HepG2 (cell line): Measurements from ENCODE around the gene MACROD2. TPM values are rescaled to one million over a fixed set of nuclear protein-coding genes. Genes with fewer than 3 reads are reported as not detected.
A peak's percentile ranks its signal among the peaks of the same experiment; 100 is the strongest.

Source experiments
- CHCHD3 ChIP-seq: sonication (generic); formaldehyde crosslinking; IDR thresholded peaks from 2 replicates; pipeline ENCODE4 v1.8.0; 2022; ENCODE audit warnings: mild to moderate bottlenecking, missing genetic modification reagents, moderate library complexity
- FOSL1 ChIP-seq: sonication (generic); formaldehyde crosslinking; IDR thresholded peaks from 2 replicates; pipeline ENCODE4 v1.9.0; 2021; ENCODE audit warnings: missing genetic modification reagents, borderline replicate concordance
- GPN1 ChIP-seq: sonication (generic); formaldehyde crosslinking; IDR thresholded peaks from 2 replicates; pipeline ENCODE4 v1.5.1; 2020; ENCODE audit warnings: missing genetic modification reagents, borderline replicate concordance
- ISX ChIP-seq: sonication (generic); formaldehyde crosslinking; conservative IDR thresholded peaks from 2 replicates; pipeline ENCODE4 v1.5.0; 2020; ENCODE audit warnings: missing genetic modification reagents
- KLF12 ChIP-seq: sonication (generic); formaldehyde crosslinking; IDR thresholded peaks from 2 replicates; pipeline ENCODE4 v1.4.0; 2020; ENCODE audit warnings: missing genetic modification reagents, borderline replicate concordance
- MAF1 ChIP-seq: sonication (generic); formaldehyde crosslinking; IDR thresholded peaks from 2 replicates; pipeline ENCODE4 v1.5.0; 2020; ENCODE audit warnings: missing genetic modification reagents, borderline replicate concordance
- MATR3 ChIP-seq: sonication (generic); formaldehyde crosslinking; IDR thresholded peaks from 2 replicates; pipeline ENCODE4 v1.4.0; 2020; ENCODE audit warnings: missing genetic modification reagents
- RAD51 ChIP-seq: fragments of 450-650 bp; IDR thresholded peaks from 2 replicates; pipeline ENCODE4 v1.6.1; 2016; ENCODE audit warnings: borderline replicate concordance
- SOX6 ChIP-seq, 2 experiments: fragments of 450-650 bp in 1 of 2; sonication (generic) in 1 of 2; formaldehyde crosslinking in 1 of 2; IDR thresholded peaks; 2 replicates each; pipeline versions ENCODE4 v1.4.0 to v1.6.1; 2017 to 2020; ENCODE audit warnings: antibody characterized with exemption in 1 of 2, mild to moderate bottlenecking in 1 of 2, missing genetic modification reagents in 1 of 2
- ZNF205 ChIP-seq: IDR thresholded peaks from 2 replicates; pipeline ENCODE4 v1.6.1; 2018; ENCODE audit warnings: missing biosample characterization, missing genetic modification reagents
- ZNF263 ChIP-seq: sonication (generic); formaldehyde crosslinking; IDR thresholded peaks from 2 replicates; pipeline ENCODE4 v1.4.0; 2020; ENCODE audit warnings: missing genetic modification reagents
- ZNF430 ChIP-seq: sonication (generic); formaldehyde crosslinking; IDR thresholded peaks from 2 replicates; pipeline ENCODE4 v1.9.0; 2021; ENCODE audit warnings: mild to moderate bottlenecking, missing genetic modification reagents
- ZNF83 ChIP-seq: sonication (generic); formaldehyde crosslinking; IDR thresholded peaks from 2 replicates; pipeline ENCODE4 v1.4.0; 2020; ENCODE audit warnings: missing genetic modification reagents, mild to moderate bottlenecking, borderline replicate concordance
- ZNF841 ChIP-seq: sonication (generic); formaldehyde crosslinking; IDR thresholded peaks from 2 replicates; pipeline ENCODE4 v1.8.1; 2023; ENCODE audit warnings: missing genetic modification reagents, borderline replicate concordance
- polyA plus RNA-seq, 8 experiments: library from polyadenylated mRNA; depleted of rRNA in 3 of 8; stranded (reverse) in 7 of 8; unstranded in 1 of 8; fragments of >200 nt; fragmentation: Illumina TruSeq in 4 of 8; extraction: Trizol in 4 of 8; gene quantifications; 2 replicates each; pipeline versions ENCODE4 v1.2.1 to v1.2.3, GENCODE V29; 2011 to 2016; ENCODE audit warnings: low read depth in 4 of 8, missing spikeins in 1 of 8, mixed read lengths in 1 of 8; ENCODE audit not compliant: insufficient read depth in 1 of 8
- total RNA-seq, 5 experiments: library from RNA; depleted of rRNA; stranded (reverse); fragments of >200 nt; fragmentation: Illumina TruSeq; extraction: Trizol; gene quantifications; 2 replicates each; pipeline ENCODE4 v1.2.3, GENCODE V29; 2016; ENCODE audit warnings: low read depth in 1 of 5
- TF ChIP-seq, protein P1 (sequence below): sonication (generic); formaldehyde crosslinking; IDR thresholded peaks from 2 replicates; pipeline ENCODE4 v1.5.0; 2020; ENCODE audit warnings: missing genetic modification reagents
- TF ChIP-seq, protein P2 (sequence below): sonication (generic); formaldehyde crosslinking; IDR thresholded peaks from 2 replicates; pipeline ENCODE4 v1.8.1; 2023; ENCODE audit warnings: mild to moderate bottlenecking, missing genetic modification reagents
- TF ChIP-seq, protein P3 (sequence below): sonication (generic); formaldehyde crosslinking; IDR thresholded peaks from 2 replicates; pipeline ENCODE4 v1.5.0; 2020; ENCODE audit warnings: mild to moderate bottlenecking, missing genetic modification reagents
- TF ChIP-seq, protein P4 (sequence below): sonication (generic); formaldehyde crosslinking; IDR thresholded peaks from 2 replicates; pipeline ENCODE4 v1.5.1; 2020; ENCODE audit warnings: missing genetic modification reagents, mild to moderate bottlenecking, borderline replicate concordance
- TF ChIP-seq, protein P5 (sequence below): sonication (generic); formaldehyde crosslinking; IDR thresholded peaks from 2 replicates; pipeline ENCODE4 v1.4.0; 2020; ENCODE audit warnings: missing genetic modification reagents
- TF ChIP-seq, protein P6 (sequence below): IDR thresholded peaks from 2 replicates; pipeline ENCODE4 v1.6.1; 2016; ENCODE audit warnings: mild to moderate bottlenecking

The MACROD2 gene
- total and polyA plus RNA-seq, 2 of the 13 experiments (the other 11 are each of a cell fraction or from before 2014, with no cell fraction given): 0.13 to 0.51 TPM

DNA sequence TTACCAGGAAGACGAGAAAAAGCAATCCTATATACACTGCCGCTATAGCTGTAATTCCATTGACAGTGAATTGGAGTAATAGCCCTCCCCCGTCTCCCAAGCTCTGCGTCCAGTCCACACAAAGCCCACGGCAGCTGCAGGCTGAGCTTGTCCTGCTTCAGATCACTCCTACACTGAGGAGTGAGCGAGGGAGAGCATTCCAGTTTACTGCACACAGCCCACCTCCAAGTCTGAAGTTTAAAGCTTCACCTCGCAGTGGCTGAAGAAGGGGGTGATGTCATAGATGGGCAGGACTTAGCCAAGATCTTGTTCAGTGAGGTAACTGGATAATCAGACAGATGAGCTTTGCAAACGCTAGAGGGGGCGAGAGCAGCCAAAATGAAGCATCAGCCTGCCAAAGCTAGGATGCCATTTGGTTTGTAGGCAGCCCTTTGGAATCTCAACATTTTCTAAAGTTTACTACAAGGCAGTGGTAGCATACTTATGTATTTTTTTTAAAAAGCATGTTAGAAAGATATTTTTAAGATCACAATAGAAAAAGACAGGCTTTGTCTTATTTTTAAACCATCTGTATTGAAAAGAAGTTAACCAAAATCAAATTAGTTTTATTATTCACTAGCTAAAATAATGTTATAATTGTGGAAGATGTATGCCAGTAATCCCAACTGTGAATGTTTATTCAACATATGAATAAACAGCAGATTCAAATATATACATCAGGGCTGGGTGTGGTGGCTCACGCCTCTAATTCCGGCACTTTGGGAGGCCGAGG is 342.3 kb downstream of the MACROD2 start, which contains the start of gene FLRT3 (continued):
- TF ChIP-seq, protein P1, sequence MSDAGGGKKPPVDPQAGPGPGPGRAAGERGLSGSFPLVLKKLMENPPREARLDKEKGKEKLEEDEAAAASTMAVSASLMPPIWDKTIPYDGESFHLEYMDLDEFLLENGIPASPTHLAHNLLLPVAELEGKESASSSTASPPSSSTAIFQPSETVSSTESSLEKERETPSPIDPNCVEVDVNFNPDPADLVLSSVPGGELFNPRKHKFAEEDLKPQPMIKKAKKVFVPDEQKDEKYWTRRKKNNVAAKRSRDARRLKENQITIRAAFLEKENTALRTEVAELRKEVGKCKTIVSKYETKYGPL: no peak
- TF ChIP-seq, protein P2, sequence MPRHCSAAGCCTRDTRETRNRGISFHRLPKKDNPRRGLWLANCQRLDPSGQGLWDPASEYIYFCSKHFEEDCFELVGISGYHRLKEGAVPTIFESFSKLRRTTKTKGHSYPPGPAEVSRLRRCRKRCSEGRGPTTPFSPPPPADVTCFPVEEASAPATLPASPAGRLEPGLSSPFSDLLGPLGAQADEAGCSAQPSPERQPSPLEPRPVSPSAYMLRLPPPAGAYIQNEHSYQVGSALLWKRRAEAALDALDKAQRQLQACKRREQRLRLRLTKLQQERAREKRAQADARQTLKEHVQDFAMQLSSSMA: 0 out of 2 replicates have a peak, but pooled peaks have one; percentile 22
- TF ChIP-seq, protein P3, sequence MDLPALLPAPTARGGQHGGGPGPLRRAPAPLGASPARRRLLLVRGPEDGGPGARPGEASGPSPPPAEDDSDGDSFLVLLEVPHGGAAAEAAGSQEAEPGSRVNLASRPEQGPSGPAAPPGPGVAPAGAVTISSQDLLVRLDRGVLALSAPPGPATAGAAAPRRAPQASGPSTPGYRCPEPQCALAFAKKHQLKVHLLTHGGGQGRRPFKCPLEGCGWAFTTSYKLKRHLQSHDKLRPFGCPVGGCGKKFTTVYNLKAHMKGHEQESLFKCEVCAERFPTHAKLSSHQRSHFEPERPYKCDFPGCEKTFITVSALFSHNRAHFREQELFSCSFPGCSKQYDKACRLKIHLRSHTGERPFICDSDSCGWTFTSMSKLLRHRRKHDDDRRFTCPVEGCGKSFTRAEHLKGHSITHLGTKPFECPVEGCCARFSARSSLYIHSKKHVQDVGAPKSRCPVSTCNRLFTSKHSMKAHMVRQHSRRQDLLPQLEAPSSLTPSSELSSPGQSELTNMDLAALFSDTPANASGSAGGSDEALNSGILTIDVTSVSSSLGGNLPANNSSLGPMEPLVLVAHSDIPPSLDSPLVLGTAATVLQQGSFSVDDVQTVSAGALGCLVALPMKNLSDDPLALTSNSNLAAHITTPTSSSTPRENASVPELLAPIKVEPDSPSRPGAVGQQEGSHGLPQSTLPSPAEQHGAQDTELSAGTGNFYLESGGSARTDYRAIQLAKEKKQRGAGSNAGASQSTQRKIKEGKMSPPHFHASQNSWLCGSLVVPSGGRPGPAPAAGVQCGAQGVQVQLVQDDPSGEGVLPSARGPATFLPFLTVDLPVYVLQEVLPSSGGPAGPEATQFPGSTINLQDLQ (CRISPR knock-in tag): no peak
- TF ChIP-seq MAF1 (CRISPR knock-in tag): no peak
- TF ChIP-seq ZNF841: no peak
- TF ChIP-seq ZNF83 (CRISPR knock-in tag): no peak
- TF ChIP-seq SOX6 (IDR thresholded peaks at IDR 0.05): no peak
- TF ChIP-seq SOX6 (CRISPR knock-in tag; IDR thresholded peaks at IDR 0.05): peak; percentile 39; the same call in 1 of the 2 replicates
- TF ChIP-seq, protein P4, sequence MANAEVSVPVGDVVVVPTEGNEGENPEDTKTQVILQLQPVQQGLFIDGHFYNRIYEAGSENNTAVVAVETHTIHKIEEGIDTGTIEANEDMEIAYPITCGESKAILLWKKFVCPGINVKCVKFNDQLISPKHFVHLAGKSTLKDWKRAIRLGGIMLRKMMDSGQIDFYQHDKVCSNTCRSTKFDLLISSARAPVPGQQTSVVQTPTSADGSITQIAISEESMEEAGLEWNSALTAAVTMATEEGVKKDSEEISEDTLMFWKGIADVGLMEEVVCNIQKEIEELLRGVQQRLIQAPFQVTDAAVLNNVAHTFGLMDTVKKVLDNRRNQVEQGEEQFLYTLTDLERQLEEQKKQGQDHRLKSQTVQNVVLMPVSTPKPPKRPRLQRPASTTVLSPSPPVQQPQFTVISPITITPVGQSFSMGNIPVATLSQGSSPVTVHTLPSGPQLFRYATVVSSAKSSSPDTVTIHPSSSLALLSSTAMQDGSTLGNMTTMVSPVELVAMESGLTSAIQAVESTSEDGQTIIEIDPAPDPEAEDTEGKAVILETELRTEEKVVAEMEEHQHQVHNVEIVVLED: no peak
- no peak for TF ChIP-seq ISX (CRISPR knock-in tag)
- TF ChIP-seq, protein P5, sequence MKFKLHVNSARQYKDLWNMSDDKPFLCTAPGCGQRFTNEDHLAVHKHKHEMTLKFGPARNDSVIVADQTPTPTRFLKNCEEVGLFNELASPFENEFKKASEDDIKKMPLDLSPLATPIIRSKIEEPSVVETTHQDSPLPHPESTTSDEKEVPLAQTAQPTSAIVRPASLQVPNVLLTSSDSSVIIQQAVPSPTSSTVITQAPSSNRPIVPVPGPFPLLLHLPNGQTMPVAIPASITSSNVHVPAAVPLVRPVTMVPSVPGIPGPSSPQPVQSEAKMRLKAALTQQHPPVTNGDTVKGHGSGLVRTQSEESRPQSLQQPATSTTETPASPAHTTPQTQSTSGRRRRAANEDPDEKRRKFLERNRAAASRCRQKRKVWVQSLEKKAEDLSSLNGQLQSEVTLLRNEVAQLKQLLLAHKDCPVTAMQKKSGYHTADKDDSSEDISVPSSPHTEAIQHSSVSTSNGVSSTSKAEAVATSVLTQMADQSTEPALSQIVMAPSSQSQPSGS (CRISPR knock-in tag): peak; percentile 99
- TF ChIP-seq ZNF430 (CRISPR knock-in tag): no peak
- no peak for TF ChIP-seq RAD51
- TF ChIP-seq CHCHD3 (CRISPR knock-in tag): no peak
- peak; percentile 53; the same call in 1 of the 2 replicates for TF ChIP-seq ZNF263 (CRISPR knock-in tag)
- TF ChIP-seq GPN1 (CRISPR knock-in tag): no peak
- TF ChIP-seq, protein P6, sequence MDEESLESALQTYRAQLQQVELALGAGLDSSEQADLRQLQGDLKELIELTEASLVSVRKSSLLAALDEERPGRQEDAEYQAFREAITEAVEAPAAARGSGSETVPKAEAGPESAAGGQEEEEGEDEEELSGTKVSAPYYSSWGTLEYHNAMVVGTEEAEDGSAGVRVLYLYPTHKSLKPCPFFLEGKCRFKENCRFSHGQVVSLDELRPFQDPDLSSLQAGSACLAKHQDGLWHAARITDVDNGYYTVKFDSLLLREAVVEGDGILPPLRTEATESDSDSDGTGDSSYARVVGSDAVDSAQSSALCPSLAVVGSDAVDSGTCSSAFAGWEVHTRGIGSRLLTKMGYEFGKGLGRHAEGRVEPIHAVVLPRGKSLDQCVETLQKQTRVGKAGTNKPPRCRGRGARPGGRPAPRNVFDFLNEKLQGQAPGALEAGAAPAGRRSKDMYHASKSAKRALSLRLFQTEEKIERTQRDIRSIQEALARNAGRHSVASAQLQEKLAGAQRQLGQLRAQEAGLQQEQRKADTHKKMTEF (CRISPR knock-in tag): no peak; the same call in 1 of the 2 replicates
- TF ChIP-seq KLF12 (CRISPR knock-in tag): no peak
- TF ChIP-seq ZNF205: peak; percentile 79
- no peak for TF ChIP-seq FOSL1 (CRISPR knock-in tag)
- TF ChIP-seq MATR3 (CRISPR knock-in tag): no peak
